Cardiac fibroblast (primary cell): ENCODE data around the gene OCLN.
"Not testable (repeated sequence)": the region's sequence is repeated elsewhere in the genome, so short reads cannot be mapped to it uniquely, and the experiment has no call there.

Source experiments
- DNase-seq, 2 donors: peaks; one replicate each; pipeline versions ENCODE4 v3.0.0 to v3.0.0-alpha.2; 2010; ENCODE audit warnings: low read depth in 2 of 2
- H3K4me3 ChIP-seq, 2 donors: replicated peaks in 1 of 2; 1 replicate in 1 of 2; 2 replicates in 1 of 2; pipeline ENCODE4 v1.5.1; 2011; ENCODE audit warnings: low read depth in 2 of 2, low read length in 2 of 2, mild to moderate bottlenecking in 2 of 2, moderate library complexity in 1 of 2
- TF ChIP-seq, protein P1 (sequence below): IDR thresholded peaks from one replicate; pipeline ENCODE4 v1.5.1; 2011; ENCODE audit warnings: low read depth, mild to moderate bottlenecking, low read length, inconsistent platforms

The OCLN gene

DNA sequence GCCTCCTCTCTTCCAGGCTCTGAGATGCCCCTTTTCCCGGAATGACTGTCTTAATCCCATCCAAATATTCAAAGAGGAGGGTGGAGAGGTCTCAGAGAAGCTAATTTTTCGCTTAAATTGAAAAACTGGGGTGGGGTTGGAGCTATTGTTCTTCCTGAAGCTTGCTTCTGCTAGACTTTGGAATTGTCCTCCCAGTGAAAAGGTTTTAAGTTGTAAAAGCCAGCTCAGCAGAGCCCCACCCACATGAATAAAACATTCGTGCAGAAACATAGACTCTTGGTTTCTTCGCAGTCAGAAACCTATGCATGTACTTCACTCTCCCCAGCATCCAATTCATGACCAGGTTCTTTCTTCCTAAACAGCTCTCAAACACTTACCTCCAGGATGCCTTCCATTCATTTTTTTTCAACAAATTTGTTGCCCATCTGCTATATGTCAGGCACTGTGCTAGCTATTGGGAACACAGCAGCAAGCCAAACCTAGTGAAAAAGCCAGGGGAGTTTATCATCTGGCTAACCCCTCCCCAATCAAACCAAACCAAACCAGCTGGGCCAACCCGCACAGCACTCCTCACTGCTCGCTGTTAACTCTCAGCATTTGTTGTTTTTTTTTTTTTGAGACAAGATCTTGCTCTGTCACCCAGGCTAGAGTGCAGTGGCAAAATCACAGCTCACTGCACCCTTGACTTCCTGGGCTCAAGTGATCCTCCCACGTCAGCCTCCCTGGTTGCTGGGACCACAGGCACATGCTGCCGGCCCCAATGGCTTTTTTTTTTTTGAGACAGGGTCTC, 37.9 kb upstream of the OCLN start:
- no peak overlapping the region for H3K4me3 ChIP-seq
- TF ChIP-seq, protein P1, sequence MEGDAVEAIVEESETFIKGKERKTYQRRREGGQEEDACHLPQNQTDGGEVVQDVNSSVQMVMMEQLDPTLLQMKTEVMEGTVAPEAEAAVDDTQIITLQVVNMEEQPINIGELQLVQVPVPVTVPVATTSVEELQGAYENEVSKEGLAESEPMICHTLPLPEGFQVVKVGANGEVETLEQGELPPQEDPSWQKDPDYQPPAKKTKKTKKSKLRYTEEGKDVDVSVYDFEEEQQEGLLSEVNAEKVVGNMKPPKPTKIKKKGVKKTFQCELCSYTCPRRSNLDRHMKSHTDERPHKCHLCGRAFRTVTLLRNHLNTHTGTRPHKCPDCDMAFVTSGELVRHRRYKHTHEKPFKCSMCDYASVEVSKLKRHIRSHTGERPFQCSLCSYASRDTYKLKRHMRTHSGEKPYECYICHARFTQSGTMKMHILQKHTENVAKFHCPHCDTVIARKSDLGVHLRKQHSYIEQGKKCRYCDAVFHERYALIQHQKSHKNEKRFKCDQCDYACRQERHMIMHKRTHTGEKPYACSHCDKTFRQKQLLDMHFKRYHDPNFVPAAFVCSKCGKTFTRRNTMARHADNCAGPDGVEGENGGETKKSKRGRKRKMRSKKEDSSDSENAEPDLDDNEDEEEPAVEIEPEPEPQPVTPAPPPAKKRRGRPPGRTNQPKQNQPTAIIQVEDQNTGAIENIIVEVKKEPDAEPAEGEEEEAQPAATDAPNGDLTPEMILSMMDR, result no peak
- no peak for DNase-seq

DNA sequence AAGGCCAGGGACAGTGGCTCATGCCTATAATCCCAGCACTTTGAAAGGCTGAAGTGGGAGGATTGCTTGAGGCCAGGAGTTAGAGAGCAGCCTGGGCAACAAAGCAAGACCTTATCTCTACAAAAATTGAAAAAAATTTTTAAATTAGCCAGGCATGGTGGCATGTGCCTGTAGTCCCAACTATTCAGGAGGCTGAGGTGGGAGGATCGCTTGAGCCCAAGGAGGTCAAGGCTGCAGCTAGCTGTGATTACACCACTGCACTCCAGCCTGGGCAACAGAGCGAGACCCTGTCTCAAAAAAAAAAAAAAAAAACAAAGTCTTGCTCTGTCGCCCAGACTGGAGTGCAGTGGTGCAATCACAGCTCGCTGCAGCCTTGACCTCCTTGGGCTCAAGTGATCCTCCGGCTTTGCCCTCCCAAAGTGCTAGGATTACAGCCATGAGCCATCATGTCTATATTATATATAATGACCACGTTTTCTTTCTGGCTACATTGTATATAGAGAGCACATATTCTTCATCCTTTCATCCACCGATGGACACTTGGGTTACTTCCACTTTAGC, 37.1 kb upstream of the OCLN start:
- not testable (repeated sequence) for H3K4me3 ChIP-seq, DNase-seq

GRCh38 chr5:69462170-69462569, 30.4 kb upstream of the OCLN start:
- TF ChIP-seq, protein P1, result no peak
- no peak overlapping the region for H3K4me3 ChIP-seq

DNA sequence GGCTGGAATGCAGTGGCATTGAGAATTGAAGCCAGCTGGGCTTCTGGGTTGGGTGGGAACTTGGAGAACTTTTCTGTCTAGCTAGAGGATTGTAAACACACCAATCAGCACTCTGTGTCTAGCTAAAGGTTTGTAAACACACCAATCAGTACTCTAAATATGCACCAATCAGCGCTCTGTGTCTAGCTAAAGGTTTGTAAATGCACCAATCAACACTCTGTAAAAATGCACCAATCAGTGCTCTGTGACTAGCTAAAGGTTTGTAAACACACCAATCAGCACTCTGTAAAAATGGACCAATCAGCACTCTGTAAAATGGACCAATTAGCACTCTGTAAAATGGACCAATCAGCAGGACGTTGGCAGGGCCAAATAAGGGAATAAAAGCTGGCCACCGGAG, 26.2 kb upstream of the OCLN start:
- DNase-seq, H3K4me3 ChIP-seq: not testable (repeated sequence)

More at GRCh38 chr5:69462170-69462569, 30.4 kb upstream of the OCLN start:
- no peak for DNase-seq

DNA sequence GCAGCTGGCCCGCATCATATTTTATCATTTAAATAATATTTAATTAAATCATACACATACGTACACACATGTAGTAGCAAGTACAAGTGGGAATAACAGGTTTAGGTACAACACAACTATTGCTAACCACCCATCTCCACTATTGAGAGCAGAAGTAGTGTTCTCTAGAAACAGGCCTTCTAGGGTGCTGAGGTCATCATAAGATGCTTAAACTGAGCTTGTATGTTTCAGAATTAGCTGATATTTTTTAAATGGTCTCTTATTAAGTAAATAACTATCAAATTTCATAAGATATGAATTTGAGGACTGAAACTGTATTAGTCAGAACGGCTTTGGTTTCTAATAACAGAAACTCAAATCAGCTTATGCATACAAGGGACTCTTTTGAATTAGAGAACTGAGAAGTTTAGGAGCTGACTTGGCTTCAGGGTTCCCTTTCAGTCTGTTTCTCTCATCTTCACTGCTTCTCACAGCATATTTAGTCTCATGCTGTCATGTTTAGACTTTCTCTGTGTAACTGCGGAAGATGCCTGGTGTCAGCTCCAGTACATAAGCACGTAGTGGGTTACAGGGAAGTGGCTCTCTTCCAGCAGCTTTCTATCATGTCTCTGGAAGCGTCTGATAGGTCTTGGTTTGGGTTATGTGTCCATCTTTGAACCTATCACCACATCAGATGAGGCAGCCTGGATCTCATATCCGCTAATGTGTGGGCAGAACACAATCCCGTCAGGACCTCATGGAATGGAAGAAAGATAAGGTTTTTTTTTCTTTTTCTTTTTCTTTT, 25.0 kb upstream of the OCLN start:
- TF ChIP-seq, protein P1, result no peak
- H3K4me3 ChIP-seq, result no peak overlapping the region
- peak in 1 of 2 donors; percentile 13 for DNase-seq

GRCh38 chr5:69468631-69469030, 24.0 kb upstream of the OCLN start:
- no peak overlapping the region for H3K4me3 ChIP-seq
- TF ChIP-seq, protein P1, result no peak
- DNase-seq, result no peak

- DNase-seq, H3K4me3 ChIP-seq: not testable (repeated sequence)
Observed at GRCh38 chr5:69471516-69471915, 21.1 kb upstream of the OCLN start.

DNA sequence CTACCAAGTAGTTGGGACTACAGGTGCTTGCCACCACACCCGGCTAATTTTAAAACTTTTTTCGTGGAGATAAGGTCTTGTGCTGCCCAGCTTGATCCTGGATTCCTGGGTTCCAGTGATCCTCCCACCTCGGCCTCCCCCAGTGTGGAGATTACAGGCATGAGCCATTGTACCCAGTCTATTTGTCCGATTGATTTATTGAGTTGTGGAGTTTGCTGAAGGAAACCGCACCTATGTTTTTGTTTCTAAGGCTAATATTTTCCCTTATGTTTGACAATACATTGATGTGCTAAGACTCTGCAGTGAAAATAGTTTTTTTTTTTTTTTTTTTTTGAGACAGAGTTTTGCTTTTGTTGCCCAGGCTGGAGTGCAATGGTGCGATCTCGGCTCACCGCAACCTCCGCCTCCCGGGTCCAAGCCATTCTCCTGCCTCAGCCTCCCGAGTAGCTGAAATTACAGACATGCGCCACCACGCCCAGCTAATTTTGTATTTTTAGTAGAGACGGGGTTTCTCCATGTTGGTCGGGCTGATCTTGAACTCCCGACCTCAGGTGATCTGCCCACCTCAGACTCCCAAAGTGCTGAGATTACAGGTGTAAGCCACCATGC, 20.0 kb upstream of the OCLN start:
- DNase-seq, result not testable (repeated sequence)

More for the DNA sequence above, 20.0 kb upstream of the OCLN start:
- H3K4me3 ChIP-seq, result not testable (repeated sequence)
